GM12878 (cell line): ENCODE data around the gene RPRML.
A peak's percentile ranks its signal among the peaks of the same experiment; 100 is the strongest.

Experiments used
- BRCA1 ChIP-seq: IDR thresholded peaks from 2 replicates; pipeline ENCODE4 v1.6.1; 2011; ENCODE audit warnings: low read depth, low read length, improper control_type of control experiment
- MTA3 ChIP-seq: IDR thresholded peaks from 2 replicates; pipeline ENCODE4 v1.6.1; 2012; ENCODE audit warnings: low read length, inconsistent platforms, borderline replicate concordance
- NFYB ChIP-seq: IDR thresholded peaks from 2 replicates; pipeline ENCODE4 v1.6.1; 2011; ENCODE audit warnings: low read depth, mild to moderate bottlenecking, low read length, improper control_type of control experiment, moderate library complexity; ENCODE audit not compliant: insufficient read depth
- NRF1 ChIP-seq: conservative IDR thresholded peaks from 2 replicates; pipeline ENCODE4 v1.6.1; 2011; ENCODE audit warnings: mild to moderate bottlenecking, low read depth, low read length, improper control_type of control experiment
- TF ChIP-seq, protein P1 (sequence below), 3 experiments: IDR thresholded peaks in 2 of 3; conservative IDR thresholded peaks in 1 of 3; 2 replicates each; pipeline ENCODE4 v1.5.1; 2011; ENCODE audit warnings: low read depth in 3 of 3, low read length in 3 of 3, mild to moderate bottlenecking in 3 of 3, control low read depth in 2 of 3, moderate library complexity in 2 of 3, inconsistent platforms in 1 of 3, mixed read lengths in 1 of 3; ENCODE audit not compliant: control insufficient read depth in 2 of 3, insufficient read depth in 1 of 3; ENCODE audit errors: extremely low read depth in 1 of 3
- TF ChIP-seq, protein P2 (sequence below): IDR thresholded peaks from 2 replicates; pipeline ENCODE4 v1.6.1; 2012; ENCODE audit warnings: low read depth, low read length, improper control_type of control experiment

GRCh38 chr17:46943501-46944393 lies 35.3 kb downstream of the RPRML start:
- TF ChIP-seq NRF1 (no peak), NFYB (no peak), BRCA1 (no peak), MTA3 (0 out of 2 replicates have a peak, but pooled peaks have one; percentile 5)
- TF ChIP-seq, protein P1, sequence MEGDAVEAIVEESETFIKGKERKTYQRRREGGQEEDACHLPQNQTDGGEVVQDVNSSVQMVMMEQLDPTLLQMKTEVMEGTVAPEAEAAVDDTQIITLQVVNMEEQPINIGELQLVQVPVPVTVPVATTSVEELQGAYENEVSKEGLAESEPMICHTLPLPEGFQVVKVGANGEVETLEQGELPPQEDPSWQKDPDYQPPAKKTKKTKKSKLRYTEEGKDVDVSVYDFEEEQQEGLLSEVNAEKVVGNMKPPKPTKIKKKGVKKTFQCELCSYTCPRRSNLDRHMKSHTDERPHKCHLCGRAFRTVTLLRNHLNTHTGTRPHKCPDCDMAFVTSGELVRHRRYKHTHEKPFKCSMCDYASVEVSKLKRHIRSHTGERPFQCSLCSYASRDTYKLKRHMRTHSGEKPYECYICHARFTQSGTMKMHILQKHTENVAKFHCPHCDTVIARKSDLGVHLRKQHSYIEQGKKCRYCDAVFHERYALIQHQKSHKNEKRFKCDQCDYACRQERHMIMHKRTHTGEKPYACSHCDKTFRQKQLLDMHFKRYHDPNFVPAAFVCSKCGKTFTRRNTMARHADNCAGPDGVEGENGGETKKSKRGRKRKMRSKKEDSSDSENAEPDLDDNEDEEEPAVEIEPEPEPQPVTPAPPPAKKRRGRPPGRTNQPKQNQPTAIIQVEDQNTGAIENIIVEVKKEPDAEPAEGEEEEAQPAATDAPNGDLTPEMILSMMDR (IDR thresholded peaks at IDR 0.05 in 2 of 3, conservative IDR thresholded peaks at IDR 0.05 in 1 of 3; ENCODE audit: control insufficient read depth in 2 of 3, extremely low read depth in 1 of 3, insufficient read depth in 1 of 3, low read depth in 3 of 3, low read length in 3 of 3), result no peak
- TF ChIP-seq, protein P2, sequence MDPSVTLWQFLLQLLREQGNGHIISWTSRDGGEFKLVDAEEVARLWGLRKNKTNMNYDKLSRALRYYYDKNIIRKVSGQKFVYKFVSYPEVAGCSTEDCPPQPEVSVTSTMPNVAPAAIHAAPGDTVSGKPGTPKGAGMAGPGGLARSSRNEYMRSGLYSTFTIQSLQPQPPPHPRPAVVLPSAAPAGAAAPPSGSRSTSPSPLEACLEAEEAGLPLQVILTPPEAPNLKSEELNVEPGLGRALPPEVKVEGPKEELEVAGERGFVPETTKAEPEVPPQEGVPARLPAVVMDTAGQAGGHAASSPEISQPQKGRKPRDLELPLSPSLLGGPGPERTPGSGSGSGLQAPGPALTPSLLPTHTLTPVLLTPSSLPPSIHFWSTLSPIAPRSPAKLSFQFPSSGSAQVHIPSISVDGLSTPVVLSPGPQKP, result no peak
